Vagina (tissue), 2 donors: Measurements from ENCODE around the gene MGLL. TPM values are rescaled to one million over a fixed set of nuclear protein-coding genes. Genes with fewer than 3 reads are reported as not detected.

ENCODE experiments used
- DNase-seq, 2 donors: peaks; one replicate each; pipeline ENCODE4 v3.0.0-alpha.2; 2017; ENCODE audit errors: extremely low spot score in 2 of 2
- H3K27ac ChIP-seq: fragments of 200-600 bp; sonication (generic); one replicate; pipeline ENCODE4 v1.5.1; 2019
- H3K27me3 ChIP-seq: fragments of 200-600 bp; sonication (generic); one replicate; pipeline ENCODE4 v1.5.1; 2019
- H3K36me3 ChIP-seq, 2 donors: fragments of 200-600 bp; sonication (generic); one replicate each; pipeline ENCODE4 v1.5.1; 2017 to 2019
- H3K4me1 ChIP-seq: fragments of 200-600 bp; sonication (generic); one replicate; pipeline ENCODE4 v1.5.1; 2019
- H3K4me3 ChIP-seq, 2 donors: fragments of 200-600 bp; sonication (generic); 1 replicate in 1 of 2; 2 replicates in 1 of 2; pipeline ENCODE4 v1.5.1; 2016 to 2019
- H3K9me3 ChIP-seq: fragments of 200-600 bp; sonication (generic); one replicate; pipeline ENCODE4 v1.5.1; 2019
- CTCF ChIP-seq, 3 experiments: fragments of 450-650 bp in 2 of 3; fragments of 200-600 bp in 1 of 3; sonication (generic) in 1 of 3; IDR thresholded peaks; one replicate each; pipeline ENCODE4 v1.5.1; 2017 to 2019; ENCODE audit warnings: antibody characterized with exemption in 3 of 3, mild to moderate bottlenecking in 2 of 3, moderate library complexity in 2 of 3
- POLR2A ChIP-seq, 2 donors: fragments of 450-650 bp; IDR thresholded peaks; one replicate each; pipeline ENCODE4 v1.6.1; 2017; ENCODE audit warnings: antibody characterized with exemption in 2 of 2, mild to moderate bottlenecking in 2 of 2, moderate library complexity in 2 of 2
- POLR2AphosphoS5 ChIP-seq, 2 donors: sonication (generic); formaldehyde crosslinking; IDR thresholded peaks; one replicate each; pipeline ENCODE4 v1.9.0; 2017; ENCODE audit warnings: antibody characterized with exemption in 2 of 2, mild to moderate bottlenecking in 2 of 2, low read depth in 1 of 2; ENCODE audit not compliant: insufficient read depth in 1 of 2
- intact Hi-C: fragments of 100-400 bp; cut with DNase I; formaldehyde crosslinking; loops from one replicate; pipeline ENCODE4 v1.15.1; 2023
- total RNA-seq: library from RNA; depleted of rRNA; stranded (reverse); fragments of >200 nt; gene quantifications from one replicate; pipeline ENCODE4 v1.2.3, GENCODE V29; 2016

Gene MGLL
- total RNA-seq, 1 donor from 2014 or later, result 35.6 TPM

GRCh38 chr3:127848131-127849129 lies 26.1 kb upstream of the MGLL start:
- no peak overlapping the region for H3K4me3 ChIP-seq
- H3K36me3 ChIP-seq, result no peaks in the 10 kb centered on the region
- H3K9me3 ChIP-seq, result no peaks in the 10 kb centered on the region
- intact Hi-C loops, result no loop called here
- no peak for DNase-seq
- TF ChIP-seq POLR2A (IDR thresholded peaks at IDR 0.05) (no peak), POLR2AphosphoS5 (IDR thresholded peaks at IDR 0.05; ENCODE audit: insufficient read depth in 1 of 2, low read depth in 1 of 2) (peak in 1 of 2 donors; percentile 45)
- H3K27ac ChIP-seq, result no peak overlapping the region
- H3K27me3 ChIP-seq, result no peaks in the 10 kb centered on the region
- no peaks in the 10 kb centered on the region for H3K4me1 ChIP-seq

- intact Hi-C loops, result no loop called here
- DNase-seq, result no peak
- no peak overlapping the region for H3K27ac ChIP-seq
Measured at GRCh38 chr3:127847236-127847720, 25.0 kb upstream of the MGLL start.

GRCh38 chr3:127846576-127846975 lies 24.3 kb upstream of the MGLL start:
- intact Hi-C loops, result no loop called here
- Histone ChIP-seq H3K9me3 (no peaks in the 10 kb centered on the region), H3K27me3 (no peaks in the 10 kb centered on the region), H3K4me1 (no peaks in the 10 kb centered on the region), H3K4me3 (no peak overlapping the region), H3K27ac (no peak overlapping the region), H3K36me3 (no peaks in the 10 kb centered on the region)
- no peak for DNase-seq
- TF ChIP-seq CTCF (IDR thresholded peaks at IDR 0.05), result no peak
- TF ChIP-seq POLR2A (IDR thresholded peaks at IDR 0.05), result no peak
- no peak for TF ChIP-seq POLR2AphosphoS5 (IDR thresholded peaks at IDR 0.05; ENCODE audit: insufficient read depth in 1 of 2, low read depth in 1 of 2)

More at GRCh38 chr3:127847236-127847720, 25.0 kb upstream of the MGLL start:
- Histone ChIP-seq H3K36me3 (no peaks in the 10 kb centered on the region), H3K4me3 (no peak overlapping the region), H3K27me3 (no peaks in the 10 kb centered on the region), H3K9me3 (no peaks in the 10 kb centered on the region), H3K4me1 (no peaks in the 10 kb centered on the region)
- TF ChIP-seq CTCF (IDR thresholded peaks at IDR 0.05) (no peak), POLR2AphosphoS5 (IDR thresholded peaks at IDR 0.05; ENCODE audit: insufficient read depth in 1 of 2, low read depth in 1 of 2) (no peak), POLR2A (IDR thresholded peaks at IDR 0.05) (no peak)

- DNase-seq, result no peak
- H3K9me3 ChIP-seq, result no peaks in the 10 kb centered on the region
- H3K27ac ChIP-seq, result no peak overlapping the region
- no peaks in the 10 kb centered on the region for H3K36me3 ChIP-seq
- no peak for TF ChIP-seq CTCF (IDR thresholded peaks at IDR 0.05)
- no peak for TF ChIP-seq POLR2AphosphoS5 (IDR thresholded peaks at IDR 0.05; ENCODE audit: insufficient read depth in 1 of 2, low read depth in 1 of 2)
- TF ChIP-seq POLR2A (IDR thresholded peaks at IDR 0.05), result no peak
- H3K4me3 ChIP-seq, result no peak overlapping the region
- no peaks in the 10 kb centered on the region for H3K4me1 ChIP-seq
- H3K27me3 ChIP-seq, result no peaks in the 10 kb centered on the region
- intact Hi-C loops, result no loop called here
Measured at GRCh38 chr3:127844326-127844942, 22.1 kb upstream of the MGLL start.

- no peaks in the 10 kb centered on the region for H3K4me1 ChIP-seq
- H3K27me3 ChIP-seq, result no peaks in the 10 kb centered on the region
- no peak overlapping the region for H3K27ac ChIP-seq
- no peaks in the 10 kb centered on the region for H3K9me3 ChIP-seq
- H3K4me3 ChIP-seq, result no peak overlapping the region
- intact Hi-C loops, result no loop called here
- no peak for TF ChIP-seq POLR2A (IDR thresholded peaks at IDR 0.05)
- TF ChIP-seq CTCF (IDR thresholded peaks at IDR 0.05), result no peak
- TF ChIP-seq POLR2AphosphoS5 (IDR thresholded peaks at IDR 0.05; ENCODE audit: insufficient read depth in 1 of 2, low read depth in 1 of 2), result no peak
- no peak for DNase-seq
- no peaks in the 10 kb centered on the region for H3K36me3 ChIP-seq
Measured at GRCh38 chr3:127840671-127841070, 18.4 kb upstream of the MGLL start.
